ENCODE measurements around the gene CDH18.

DNA sequence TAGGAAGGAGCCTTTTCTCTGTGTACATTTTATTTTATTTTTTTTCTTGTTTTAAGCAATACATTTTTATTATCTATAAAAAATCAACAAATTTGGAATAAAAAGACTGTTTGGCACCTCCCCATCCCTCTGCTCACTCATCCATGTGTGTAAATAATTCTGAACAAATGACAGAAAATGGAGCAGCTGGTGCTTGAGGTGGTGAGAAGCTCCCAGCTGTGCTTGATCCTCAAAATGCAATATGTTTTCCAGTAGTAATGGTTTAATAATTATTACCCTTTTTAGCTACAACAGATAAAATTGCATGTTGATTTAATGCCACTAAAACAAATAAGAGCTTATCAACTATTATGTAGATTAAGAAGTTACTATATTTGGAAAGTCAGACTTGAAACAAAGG, 132.5 kb downstream of the CDH18 start:
- TF ChIP-seq, protein P1, sequence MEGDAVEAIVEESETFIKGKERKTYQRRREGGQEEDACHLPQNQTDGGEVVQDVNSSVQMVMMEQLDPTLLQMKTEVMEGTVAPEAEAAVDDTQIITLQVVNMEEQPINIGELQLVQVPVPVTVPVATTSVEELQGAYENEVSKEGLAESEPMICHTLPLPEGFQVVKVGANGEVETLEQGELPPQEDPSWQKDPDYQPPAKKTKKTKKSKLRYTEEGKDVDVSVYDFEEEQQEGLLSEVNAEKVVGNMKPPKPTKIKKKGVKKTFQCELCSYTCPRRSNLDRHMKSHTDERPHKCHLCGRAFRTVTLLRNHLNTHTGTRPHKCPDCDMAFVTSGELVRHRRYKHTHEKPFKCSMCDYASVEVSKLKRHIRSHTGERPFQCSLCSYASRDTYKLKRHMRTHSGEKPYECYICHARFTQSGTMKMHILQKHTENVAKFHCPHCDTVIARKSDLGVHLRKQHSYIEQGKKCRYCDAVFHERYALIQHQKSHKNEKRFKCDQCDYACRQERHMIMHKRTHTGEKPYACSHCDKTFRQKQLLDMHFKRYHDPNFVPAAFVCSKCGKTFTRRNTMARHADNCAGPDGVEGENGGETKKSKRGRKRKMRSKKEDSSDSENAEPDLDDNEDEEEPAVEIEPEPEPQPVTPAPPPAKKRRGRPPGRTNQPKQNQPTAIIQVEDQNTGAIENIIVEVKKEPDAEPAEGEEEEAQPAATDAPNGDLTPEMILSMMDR (IDR thresholded peaks at IDR 0.05), result no peak
- TF ChIP-seq POLR2A (IDR thresholded peaks at IDR 0.05) (no peak), EP300 (IDR thresholded peaks at IDR 0.05) (no peak), POLR2AphosphoS5 (IDR thresholded peaks at IDR 0.05) (no peak)
